DOHH2 (cell line): ENCODE data around the gene CCDC154.

Source experiments
- H3F3A ChIP-seq: fragments of 200-600 bp; sonication (generic), shearing (Covaris generic); 2 replicates; pipeline ENCODE4 v1.6.0; 2016; ENCODE audit warnings: antibody characterized with exemption, mild to moderate bottlenecking; ENCODE audit not compliant: control insufficient read depth, insufficient read depth
- H3K27ac ChIP-seq: fragments of 200-600 bp; sonication (generic); 2 replicates; pipeline ENCODE4 v1.5.1; 2014; ENCODE audit warnings: low read depth, mild to moderate bottlenecking, low read length, moderate library complexity
- H3K27me3 ChIP-seq: fragments of 200-600 bp; sonication (generic); 2 replicates; pipeline ENCODE4 v1.6.1; 2014; ENCODE audit warnings: mild to moderate bottlenecking, low read length, mixed read lengths; ENCODE audit not compliant: control insufficient read depth
- H3K36me3 ChIP-seq: fragments of 200-600 bp; sonication (generic); 2 replicates; pipeline ENCODE4 v1.6.1; 2014; ENCODE audit warnings: mild to moderate bottlenecking, low read length, moderate library complexity, mixed read lengths; ENCODE audit not compliant: control insufficient read depth
- H3K4me1 ChIP-seq: fragments of 200-600 bp; sonication (generic); 2 replicates; pipeline ENCODE4 v1.6.1; 2014; ENCODE audit warnings: mild to moderate bottlenecking, low read length, mixed read lengths; ENCODE audit not compliant: control insufficient read depth
- H3K4me2 ChIP-seq: fragments of 200-600 bp; sonication (generic); 2 replicates; pipeline ENCODE4 v1.6.0; 2014; ENCODE audit warnings: mild to moderate bottlenecking, low read length, moderate library complexity
- H3K4me3 ChIP-seq: fragments of 200-600 bp; sonication (generic); 2 replicates; pipeline ENCODE4 v1.5.1; 2014; ENCODE audit warnings: mild to moderate bottlenecking, low read length, mixed read lengths
- H3K79me2 ChIP-seq: fragments of 200-600 bp; sonication (generic); 2 replicates; pipeline ENCODE4 v1.6.1; 2014; ENCODE audit warnings: mild to moderate bottlenecking, low read length, mixed read lengths; ENCODE audit not compliant: control insufficient read depth
- H3K9me2 ChIP-seq: fragments of 200-600 bp; sonication (generic); replicated peaks from 2 replicates; pipeline ENCODE4 v1.6.1; 2014; ENCODE audit warnings: mild to moderate bottlenecking, low read length, mixed read lengths; ENCODE audit not compliant: control insufficient read depth
- H3K9me3 ChIP-seq: fragments of 200-600 bp; sonication (generic); 2 replicates; pipeline ENCODE4 v1.6.1; 2014; ENCODE audit warnings: antibody characterized with exemption, low read length, mixed read lengths; ENCODE audit not compliant: control insufficient read depth, insufficient read depth
- H4K20me1 ChIP-seq: fragments of 200-600 bp; sonication (generic); 2 replicates; pipeline ENCODE4 v1.6.0; 2014; ENCODE audit warnings: low read depth, mild to moderate bottlenecking, antibody characterized with exemption, low read length, moderate library complexity; ENCODE audit not compliant: control insufficient read depth, insufficient read depth
- CTCF ChIP-seq: fragments of 200-600 bp; sonication (generic); IDR thresholded peaks from one replicate; pipeline ENCODE4 v1.5.1; 2014; ENCODE audit warnings: antibody characterized with exemption, mild to moderate bottlenecking, low read depth, low read length; ENCODE audit not compliant: poor library complexity, severe bottlenecking
- EZH2phosphoT487 ChIP-seq: fragments of 200-600 bp; sonication (generic); IDR thresholded peaks from 2 replicates; pipeline ENCODE4 v1.6.1; 2017; ENCODE audit warnings: borderline replicate concordance, mild to moderate bottlenecking, antibody characterized with exemption, low read length, moderate library complexity, mixed read lengths

CCDC154 gene

GRCh38 chr16:1455190-1456171 lies 11.1 kb upstream of the CCDC154 start:
- H3K4me3 ChIP-seq = no peak overlapping the region
- no peaks in the 10 kb centered on the region for H4K20me1 ChIP-seq
- H3K27me3 ChIP-seq = no peaks in the 10 kb centered on the region
- no peak overlapping the region for H3K4me2 ChIP-seq
- no peaks in the 10 kb centered on the region for H3K9me3 ChIP-seq
- TF ChIP-seq EZH2phosphoT487 (no peak), CTCF (no peak)
- peaks cover 33% of the 10 kb centered on the region for H3K36me3 ChIP-seq
- H3K4me1 ChIP-seq = peaks cover 21% of the 10 kb centered on the region
- no peaks in the 10 kb centered on the region for H3F3A ChIP-seq
- no peaks in the 10 kb centered on the region for H3K79me2 ChIP-seq
- no peaks in the 10 kb centered on the region for H3K9me2 ChIP-seq
- H3K27ac ChIP-seq = no peak overlapping the region

DNA sequence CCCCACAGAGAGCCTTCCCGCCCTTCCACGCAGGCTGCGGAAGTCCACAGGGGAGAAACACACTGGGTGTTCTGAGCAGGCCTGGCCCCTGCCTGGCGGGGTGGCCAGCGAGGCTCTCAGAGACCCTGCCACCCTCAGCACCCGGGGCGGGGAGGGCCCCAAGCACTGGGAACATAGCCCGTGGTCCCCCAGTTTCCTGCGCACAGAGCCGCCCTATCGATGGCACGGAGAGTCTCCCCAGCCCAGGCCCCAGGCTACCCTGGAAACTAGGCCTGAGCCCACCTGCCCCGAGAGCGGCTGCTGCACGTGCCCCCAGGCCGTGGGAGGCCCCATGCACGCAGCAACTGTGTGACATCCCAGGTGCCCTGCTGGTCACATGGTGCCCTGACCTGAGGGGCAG lies 10.2 kb upstream of the CCDC154 start:
- Histone ChIP-seq H3K4me2 (no peak overlapping the region), H3K4me3 (no peak overlapping the region), H4K20me1 (no peaks in the 10 kb centered on the region), H3K79me2 (no peaks in the 10 kb centered on the region), H3K36me3 (peaks cover 27% of the 10 kb centered on the region), H3K27ac (no peak overlapping the region), H3F3A (no peaks in the 10 kb centered on the region), H3K27me3 (no peaks in the 10 kb centered on the region), H3K4me1 (peaks cover 12% of the 10 kb centered on the region), H3K9me3 (no peaks in the 10 kb centered on the region), H3K9me2 (no peaks in the 10 kb centered on the region)
- no peak for TF ChIP-seq EZH2phosphoT487
- TF ChIP-seq CTCF = no peak

DNA sequence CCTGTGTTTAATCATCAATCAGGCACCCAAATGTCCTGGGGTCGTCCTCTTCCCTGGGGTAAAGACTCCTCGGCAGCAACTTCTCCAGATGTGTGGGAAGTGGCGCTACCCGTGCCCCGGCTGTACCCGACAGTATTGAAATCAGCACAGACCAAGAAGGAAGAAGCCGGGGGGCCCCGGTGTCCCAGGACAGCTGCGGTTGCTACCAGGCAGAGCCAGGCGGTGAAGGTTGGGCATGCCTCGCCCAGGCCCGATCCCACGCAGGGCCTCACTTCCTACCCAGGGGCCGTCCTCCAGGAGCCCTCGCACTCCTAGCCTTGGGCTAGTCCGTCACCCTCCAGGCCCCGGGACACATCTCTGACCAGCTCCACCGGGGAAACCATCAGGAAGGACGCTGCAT lies 9.0 kb upstream of the CCDC154 start:
- H3K9me2 ChIP-seq = no peaks in the 10 kb centered on the region
- H3K4me2 ChIP-seq = no peak overlapping the region
- H3K9me3 ChIP-seq = no peaks in the 10 kb centered on the region
- H3K79me2 ChIP-seq = no peaks in the 10 kb centered on the region
- H3F3A ChIP-seq = no peaks in the 10 kb centered on the region
- H3K4me3 ChIP-seq = no peak overlapping the region
- no peak overlapping the region for H3K27ac ChIP-seq
- H3K4me1 ChIP-seq = no peaks in the 10 kb centered on the region
- peaks cover 23% of the 10 kb centered on the region for H3K36me3 ChIP-seq
- H3K27me3 ChIP-seq = no peaks in the 10 kb centered on the region
- TF ChIP-seq CTCF (no peak), EZH2phosphoT487 (no peak)
- H4K20me1 ChIP-seq = no peaks in the 10 kb centered on the region
